ENCODE data around the gene LYZL1. TPM values are rescaled to one million over a fixed set of nuclear protein-coding genes. Genes with fewer than 3 reads are reported as not detected.
"Not testable (repeated sequence)": the region's sequence is repeated elsewhere in the genome, so short reads cannot be mapped to it uniquely, and the experiment has no call there.

The LYZL1 gene
- total RNA-seq (2021; ENCODE audit: unreplicated experiment) (not detected), Bru-seq, nascent RNA (not detected), BruChase-seq, experiment 1, labeled RNA remaining after a 6-hour chase (not detected), BruChase-seq, experiment 2, labeled RNA remaining after a 2-hour chase (not detected)
- polyA plus RNA-seq (2012): not detected in 2 replicates
- long read RNA-seq: 0 reads

DNA sequence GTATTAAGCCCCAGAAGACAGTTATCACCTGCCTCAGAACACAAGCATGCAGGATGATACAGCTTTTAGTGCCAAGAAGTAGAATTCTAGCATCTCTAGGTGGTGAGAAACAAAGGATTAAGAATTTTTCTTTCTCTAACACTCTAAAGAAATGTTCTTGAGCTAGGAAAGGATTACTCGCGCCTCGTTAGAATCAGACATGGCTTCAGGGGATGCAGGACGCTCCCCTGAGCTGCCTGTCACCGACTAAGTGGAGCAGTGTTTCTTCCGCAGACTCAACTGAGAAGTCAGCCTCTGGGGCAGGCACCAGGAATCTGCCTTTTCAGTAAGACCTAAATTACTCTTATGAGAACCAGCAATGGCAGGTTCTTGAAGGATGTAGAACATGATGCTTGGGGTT, at the start of gene LYZL1:
TSS of gene LYZL1 (plus strand) at position 165 of the 400 bp plus-strand sequence. CDS start 2,798 bp downstream, outside the sequence.
- BruUV-seq (replicated peaks); H3K27ac ChIP-seq (ENCODE audit: low read depth, low read length); H2AFZ ChIP-seq (ENCODE audit: low read depth, low read length, poor library complexity, severe bottlenecking); H3K36me3 ChIP-seq (ENCODE audit: control insufficient read depth in 1 of 2, insufficient read depth in 2 of 2, low read length in 2 of 2); H3K9me3 ChIP-seq (ENCODE audit: control insufficient read depth in 1 of 2, insufficient read depth in 1 of 2, low read depth in 1 of 2, low read length in 2 of 2); H3K4me1 ChIP-seq (ENCODE audit: control insufficient read depth in 1 of 2, insufficient read depth in 2 of 2, low read length in 2 of 2); ATAC-seq; H4K20me1 ChIP-seq (ENCODE audit: insufficient read depth); POLR2A ChIA-PET; intact Hi-C loops (cut with micrococcal nuclease); RAD21 ChIA-PET (ENCODE audit: low non-redundant PET in 1 of 2, low total read pairs in 2 of 2, uncharacterized antibody in 2 of 2, unreplicated experiment in 2 of 2); H3K27me3 ChIP-seq (ENCODE audit: insufficient read depth, low read length); H3K4me2 ChIP-seq (ENCODE audit: low read length); H3K9me2 ChIP-seq (ENCODE audit: insufficient read depth); H3K9ac ChIP-seq (ENCODE audit: low read length); DNase-seq (ENCODE audit: low read depth, low spot score); H3K4me3 ChIP-seq (replicated peaks in 1 of 2; ENCODE audit: low read depth in 1 of 2, low read length in 2 of 2); CTCF ChIA-PET; H3K79me2 ChIP-seq (ENCODE audit: insufficient read depth, low read length): not testable (repeated sequence)

DNA sequence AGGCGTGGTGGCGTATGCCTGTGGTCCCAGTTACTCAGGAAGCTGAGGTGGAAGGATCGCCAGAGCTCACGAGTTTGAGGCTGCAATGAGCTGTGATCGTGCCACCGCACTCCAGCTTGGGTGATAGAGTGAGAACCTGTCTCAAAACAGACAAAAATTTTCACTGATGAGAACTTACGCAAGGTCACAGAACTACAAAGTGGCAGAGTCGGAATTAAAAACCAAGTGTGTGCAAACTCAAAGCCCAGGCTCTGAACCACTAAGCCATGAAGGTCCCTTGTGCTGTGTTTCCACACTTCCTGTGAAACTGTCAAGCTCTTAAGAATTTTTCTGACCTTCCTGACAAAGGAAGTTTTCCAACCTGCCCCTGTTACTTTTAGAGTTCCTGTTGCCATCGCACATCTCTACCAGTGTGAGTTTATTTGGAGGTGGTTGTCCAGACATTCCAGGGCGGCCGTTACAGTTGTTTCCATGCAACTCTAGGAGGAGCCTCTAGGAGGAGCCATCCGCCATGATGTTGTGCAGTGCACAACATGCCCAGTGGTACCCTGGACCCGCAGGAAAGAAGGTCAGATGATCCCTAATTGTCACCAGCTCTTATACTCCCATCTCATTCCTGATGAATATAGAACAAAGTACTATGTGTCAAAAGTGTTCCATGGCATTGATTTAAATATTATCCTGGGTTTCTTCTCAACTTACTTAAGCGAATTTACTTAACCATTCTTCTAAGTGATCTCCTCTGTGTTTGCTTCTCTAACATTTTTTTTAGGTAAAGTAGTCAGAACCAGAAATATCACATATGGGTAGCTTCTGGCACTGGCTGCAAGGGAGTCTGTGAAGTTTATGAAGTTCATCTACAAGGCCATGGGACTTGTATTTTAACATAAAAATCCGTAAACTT, 49.0 kb upstream of the LYZL1 start:
- Histone ChIP-seq H3K36me3 (ENCODE audit: control insufficient read depth in 1 of 2, insufficient read depth in 2 of 2, low read length in 2 of 2) (no peaks in the 10 kb centered on the region), H3K79me2 (ENCODE audit: insufficient read depth, low read length) (no peaks in the 10 kb centered on the region), H3K9ac (ENCODE audit: low read length) (no peak overlapping the region), H3K9me3 (ENCODE audit: control insufficient read depth in 1 of 2, insufficient read depth in 1 of 2, low read depth in 1 of 2, low read length in 2 of 2) (no peaks in the 10 kb centered on the region), H2AFZ (ENCODE audit: low read depth, low read length, poor library complexity, severe bottlenecking) (peak overlapping the region; percentile 83), H3K4me3 (replicated peaks in 1 of 2; ENCODE audit: low read depth in 1 of 2, low read length in 2 of 2) (no peak overlapping the region), H3K9me2 (ENCODE audit: insufficient read depth) (no peaks in the 10 kb centered on the region), H3K4me1 (ENCODE audit: control insufficient read depth in 1 of 2, insufficient read depth in 2 of 2, low read length in 2 of 2) (no peaks in the 10 kb centered on the region), H4K20me1 (ENCODE audit: insufficient read depth) (no peaks in the 10 kb centered on the region), H3K27me3 (ENCODE audit: insufficient read depth, low read length) (no peaks in the 10 kb centered on the region), H3K27ac (ENCODE audit: low read depth, low read length) (no peak overlapping the region), H3K4me2 (ENCODE audit: low read length) (no peak overlapping the region)
- TF ChIP-seq, protein P1, sequence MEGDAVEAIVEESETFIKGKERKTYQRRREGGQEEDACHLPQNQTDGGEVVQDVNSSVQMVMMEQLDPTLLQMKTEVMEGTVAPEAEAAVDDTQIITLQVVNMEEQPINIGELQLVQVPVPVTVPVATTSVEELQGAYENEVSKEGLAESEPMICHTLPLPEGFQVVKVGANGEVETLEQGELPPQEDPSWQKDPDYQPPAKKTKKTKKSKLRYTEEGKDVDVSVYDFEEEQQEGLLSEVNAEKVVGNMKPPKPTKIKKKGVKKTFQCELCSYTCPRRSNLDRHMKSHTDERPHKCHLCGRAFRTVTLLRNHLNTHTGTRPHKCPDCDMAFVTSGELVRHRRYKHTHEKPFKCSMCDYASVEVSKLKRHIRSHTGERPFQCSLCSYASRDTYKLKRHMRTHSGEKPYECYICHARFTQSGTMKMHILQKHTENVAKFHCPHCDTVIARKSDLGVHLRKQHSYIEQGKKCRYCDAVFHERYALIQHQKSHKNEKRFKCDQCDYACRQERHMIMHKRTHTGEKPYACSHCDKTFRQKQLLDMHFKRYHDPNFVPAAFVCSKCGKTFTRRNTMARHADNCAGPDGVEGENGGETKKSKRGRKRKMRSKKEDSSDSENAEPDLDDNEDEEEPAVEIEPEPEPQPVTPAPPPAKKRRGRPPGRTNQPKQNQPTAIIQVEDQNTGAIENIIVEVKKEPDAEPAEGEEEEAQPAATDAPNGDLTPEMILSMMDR (IDR thresholded peaks at IDR 0.05 in 2 of 3, conservative IDR thresholded peaks at IDR 0.05 in 1 of 3; ENCODE audit: borderline replicate concordance in 1 of 3, insufficient read depth in 1 of 3, low read depth in 2 of 3, low read length in 2 of 3): peak; percentile 62 to 91 (median 84); a peak in 5 of 6 replicates
- peak; percentile 76 for TF ChIP-seq RAD21 (IDR thresholded peaks at IDR 0.05; ENCODE audit: low read depth)
- TF ChIP-seq JUND (IDR thresholded peaks at IDR 0.05): no peak
- DNase-seq (ENCODE audit: low read depth, low spot score) (peak; percentile 43), ATAC-seq (peak; percentile 100)
- RAD21 ChIA-PET (ENCODE audit: low non-redundant PET in 1 of 2, low total read pairs in 2 of 2, uncharacterized antibody in 2 of 2, unreplicated experiment in 2 of 2): interaction anchor here (0.5 to 1.8 kb wide), 2 partner anchors 65 to 218 kb away, joined by 3 to 6 read pairs; no protein-coding TSS in a partner anchor
- intact Hi-C loops (cut with micrococcal nuclease): loop anchor here (2.0 to 5.0 kb wide), 2 partner anchors 65 to 578 kb away; no protein-coding TSS in a partner anchor
- no TSS peak for BruUV-seq (replicated peaks)
- CTCF ChIA-PET: interaction anchor here (0.6 to 1.5 kb wide), 6 partner anchors 13 to 248 kb away, joined by 3 to 5 read pairs (median 3); no protein-coding TSS in a partner anchor
- POLR2A ChIA-PET: no interaction called here
